ENCODE results near the gene MYO18B. TPM values are rescaled to one million over a fixed set of nuclear protein-coding genes. Genes with fewer than 3 reads are reported as not detected.

MYO18B gene
- total RNA-seq, 1 experiment from 2014 or later, result 0.05 TPM

DNA sequence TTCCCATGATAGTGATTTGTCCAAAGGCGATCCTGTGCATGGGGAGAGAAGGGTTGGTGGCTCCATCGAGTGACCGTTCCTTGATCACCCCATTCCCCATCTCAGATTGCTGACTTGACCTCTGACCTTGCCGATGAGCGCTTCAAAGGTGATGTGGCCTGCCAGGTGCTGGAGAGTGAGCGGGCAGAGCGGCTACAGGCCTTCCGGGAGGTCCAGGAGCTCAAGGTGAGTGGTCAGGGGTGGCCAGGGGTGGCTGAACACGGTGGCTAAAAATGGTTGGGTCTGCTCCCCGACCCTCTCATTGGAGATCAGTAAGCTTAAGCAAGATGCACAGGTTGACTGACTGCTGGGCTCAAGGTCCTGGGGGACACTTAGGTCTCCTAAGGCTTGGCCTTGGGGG lies 148.7 kb downstream of the MYO18B start:
- Histone ChIP-seq H2AFZ (ENCODE audit: low read depth, low read length, poor library complexity, severe bottlenecking) (no peak overlapping the region), H4K20me1 (ENCODE audit: insufficient read depth) (no peaks in the 10 kb centered on the region), H3K27ac (ENCODE audit: low read depth, low read length) (no peak overlapping the region), H3K36me3 (ENCODE audit: control insufficient read depth in 1 of 2, insufficient read depth in 2 of 2, low read length in 2 of 2) (no peaks in the 10 kb centered on the region), H3K79me2 (ENCODE audit: insufficient read depth, low read length) (no peaks in the 10 kb centered on the region), H3K9me3 (ENCODE audit: control insufficient read depth in 1 of 2, insufficient read depth in 1 of 2, low read depth in 1 of 2, low read length in 2 of 2) (no peaks in the 10 kb centered on the region), H3K9me2 (ENCODE audit: insufficient read depth) (no peaks in the 10 kb centered on the region), H3K4me1 (ENCODE audit: control insufficient read depth in 1 of 2, insufficient read depth in 2 of 2, low read length in 2 of 2) (no peaks in the 10 kb centered on the region), H3K9ac (ENCODE audit: low read length) (no peak overlapping the region), H3K4me3 (replicated peaks in 1 of 2; ENCODE audit: low read depth in 1 of 2, low read length in 2 of 2) (no peak overlapping the region), H3K4me2 (ENCODE audit: low read length) (no peak overlapping the region), H3K27me3 (ENCODE audit: insufficient read depth, low read length) (peaks cover 52% of the 10 kb centered on the region)
- BruUV-seq (replicated peaks), result no TSS peak
- no peak for ATAC-seq
- no peak for TF ChIP-seq SIN3A (IDR thresholded peaks at IDR 0.05; ENCODE audit: low read depth)
- no peak for TF ChIP-seq ZFX (IDR thresholded peaks at IDR 0.05)
- no peak for TF ChIP-seq EZH2phosphoT487 (IDR thresholded peaks at IDR 0.05; ENCODE audit: borderline replicate concordance)
- TF ChIP-seq CEBPB (IDR thresholded peaks at IDR 0.05; ENCODE audit: low read depth), result no peak
- no peak for TF ChIP-seq JUND (IDR thresholded peaks at IDR 0.05)
- TF ChIP-seq POLR2AphosphoS5 (IDR thresholded peaks at IDR 0.05; ENCODE audit: low read depth, low read length), result no peak
- TF ChIP-seq, protein P1, sequence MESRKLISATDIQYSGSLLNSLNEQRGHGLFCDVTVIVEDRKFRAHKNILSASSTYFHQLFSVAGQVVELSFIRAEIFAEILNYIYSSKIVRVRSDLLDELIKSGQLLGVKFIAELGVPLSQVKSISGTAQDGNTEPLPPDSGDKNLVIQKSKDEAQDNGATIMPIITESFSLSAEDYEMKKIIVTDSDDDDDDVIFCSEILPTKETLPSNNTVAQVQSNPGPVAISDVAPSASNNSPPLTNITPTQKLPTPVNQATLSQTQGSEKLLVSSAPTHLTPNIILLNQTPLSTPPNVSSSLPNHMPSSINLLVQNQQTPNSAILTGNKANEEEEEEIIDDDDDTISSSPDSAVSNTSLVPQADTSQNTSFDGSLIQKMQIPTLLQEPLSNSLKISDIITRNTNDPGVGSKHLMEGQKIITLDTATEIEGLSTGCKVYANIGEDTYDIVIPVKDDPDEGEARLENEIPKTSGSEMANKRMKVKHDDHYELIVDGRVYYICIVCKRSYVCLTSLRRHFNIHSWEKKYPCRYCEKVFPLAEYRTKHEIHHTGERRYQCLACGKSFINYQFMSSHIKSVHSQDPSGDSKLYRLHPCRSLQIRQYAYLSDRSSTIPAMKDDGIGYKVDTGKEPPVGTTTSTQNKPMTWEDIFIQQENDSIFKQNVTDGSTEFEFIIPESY (IDR thresholded peaks at IDR 0.05; ENCODE audit: extremely low read depth, insufficient replicate concordance, low read length), result no peak
- TF ChIP-seq SP1 (IDR thresholded peaks at IDR 0.05; ENCODE audit: low read depth), result no peak
- no peak for TF ChIP-seq EGR1 (IDR thresholded peaks at IDR 0.05; ENCODE audit: low read depth)
- TF ChIP-seq, protein P2, sequence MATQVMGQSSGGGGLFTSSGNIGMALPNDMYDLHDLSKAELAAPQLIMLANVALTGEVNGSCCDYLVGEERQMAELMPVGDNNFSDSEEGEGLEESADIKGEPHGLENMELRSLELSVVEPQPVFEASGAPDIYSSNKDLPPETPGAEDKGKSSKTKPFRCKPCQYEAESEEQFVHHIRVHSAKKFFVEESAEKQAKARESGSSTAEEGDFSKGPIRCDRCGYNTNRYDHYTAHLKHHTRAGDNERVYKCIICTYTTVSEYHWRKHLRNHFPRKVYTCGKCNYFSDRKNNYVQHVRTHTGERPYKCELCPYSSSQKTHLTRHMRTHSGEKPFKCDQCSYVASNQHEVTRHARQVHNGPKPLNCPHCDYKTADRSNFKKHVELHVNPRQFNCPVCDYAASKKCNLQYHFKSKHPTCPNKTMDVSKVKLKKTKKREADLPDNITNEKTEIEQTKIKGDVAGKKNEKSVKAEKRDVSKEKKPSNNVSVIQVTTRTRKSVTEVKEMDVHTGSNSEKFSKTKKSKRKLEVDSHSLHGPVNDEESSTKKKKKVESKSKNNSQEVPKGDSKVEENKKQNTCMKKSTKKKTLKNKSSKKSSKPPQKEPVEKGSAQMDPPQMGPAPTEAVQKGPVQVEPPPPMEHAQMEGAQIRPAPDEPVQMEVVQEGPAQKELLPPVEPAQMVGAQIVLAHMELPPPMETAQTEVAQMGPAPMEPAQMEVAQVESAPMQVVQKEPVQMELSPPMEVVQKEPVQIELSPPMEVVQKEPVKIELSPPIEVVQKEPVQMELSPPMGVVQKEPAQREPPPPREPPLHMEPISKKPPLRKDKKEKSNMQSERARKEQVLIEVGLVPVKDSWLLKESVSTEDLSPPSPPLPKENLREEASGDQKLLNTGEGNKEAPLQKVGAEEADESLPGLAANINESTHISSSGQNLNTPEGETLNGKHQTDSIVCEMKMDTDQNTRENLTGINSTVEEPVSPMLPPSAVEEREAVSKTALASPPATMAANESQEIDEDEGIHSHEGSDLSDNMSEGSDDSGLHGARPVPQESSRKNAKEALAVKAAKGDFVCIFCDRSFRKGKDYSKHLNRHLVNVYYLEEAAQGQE (IDR thresholded peaks at IDR 0.05; ENCODE audit: low read depth), result no peak
- no peak for TF ChIP-seq TCF7L2 (IDR thresholded peaks at IDR 0.05; ENCODE audit: borderline replicate concordance, extremely low read depth, insufficient read depth, insufficient read length)
- no peak for TF ChIP-seq RAD21 (IDR thresholded peaks at IDR 0.05; ENCODE audit: low read depth)
- no peak for TF ChIP-seq SRF (IDR thresholded peaks at IDR 0.05; ENCODE audit: low read depth)
- TF ChIP-seq, protein P3, sequence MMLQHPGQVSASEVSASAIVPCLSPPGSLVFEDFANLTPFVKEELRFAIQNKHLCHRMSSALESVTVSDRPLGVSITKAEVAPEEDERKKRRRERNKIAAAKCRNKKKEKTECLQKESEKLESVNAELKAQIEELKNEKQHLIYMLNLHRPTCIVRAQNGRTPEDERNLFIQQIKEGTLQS (IDR thresholded peaks at IDR 0.05), result no peak
- TF ChIP-seq FOSL1 (IDR thresholded peaks at IDR 0.05; ENCODE audit: low read depth), result no peak
- TF ChIP-seq MAX (IDR thresholded peaks at IDR 0.05), result no peak
- no peak for TF ChIP-seq CBX3 (IDR thresholded peaks at IDR 0.05; ENCODE audit: low read depth)
- TF ChIP-seq POLR2A (IDR thresholded peaks at IDR 0.05; ENCODE audit: borderline replicate concordance, extremely low read depth, insufficient read depth, insufficient read length), result no peak
- TF ChIP-seq ELF1 (IDR thresholded peaks at IDR 0.05; ENCODE audit: borderline replicate concordance, low read depth), result no peak
- TF ChIP-seq ZNF274 (IDR thresholded peaks at IDR 0.05; ENCODE audit: low read depth, low read length), result no peak
- ChIA-PET RAD21 (ENCODE audit: low non-redundant PET in 1 of 2, low total read pairs in 2 of 2, uncharacterized antibody in 2 of 2, unreplicated experiment in 2 of 2) (no interaction called here), POLR2A (no interaction called here), CTCF (interaction anchor here (0.8 to 1.0 kb wide), 2 partner anchors 13 to 440 kb away, joined by 3 read pairs; no protein-coding TSS in a partner anchor)
- intact Hi-C loops (cut with micrococcal nuclease), result no loop called here
- no peak for DNase-seq (ENCODE audit: low read depth, low spot score)
